GM12873 (cell line): Measurements from ENCODE around the gene CDC16.

ENCODE experiments used
- TF ChIP-seq, protein P1 (sequence below): IDR thresholded peaks from 2 replicates; pipeline ENCODE4 v1.5.1; 2012; ENCODE audit warnings: low read depth, mild to moderate bottlenecking, moderate library complexity, low read length, control low read depth; ENCODE audit not compliant: insufficient read depth; ENCODE audit errors: missing control alignments

Gene CDC16

DNA sequence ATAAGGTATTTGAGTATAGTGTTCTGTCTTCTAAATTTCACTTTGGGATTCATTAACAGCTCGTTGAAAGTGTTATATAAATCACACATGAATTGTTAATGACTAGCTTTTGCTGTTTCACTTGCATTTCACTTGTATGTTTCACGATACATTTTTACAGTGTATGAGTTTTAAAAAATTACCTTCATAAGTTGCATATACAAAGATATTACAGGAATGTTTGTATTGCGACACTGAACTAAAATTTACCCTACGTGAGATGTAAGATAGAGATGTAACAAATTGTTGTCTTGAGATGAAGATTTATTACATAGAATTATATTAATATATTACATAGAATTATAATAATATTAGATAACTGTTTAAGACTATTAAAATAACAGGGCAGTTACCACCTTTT, 1.5 kb downstream of the CDC16 start:
- TF ChIP-seq, protein P1, sequence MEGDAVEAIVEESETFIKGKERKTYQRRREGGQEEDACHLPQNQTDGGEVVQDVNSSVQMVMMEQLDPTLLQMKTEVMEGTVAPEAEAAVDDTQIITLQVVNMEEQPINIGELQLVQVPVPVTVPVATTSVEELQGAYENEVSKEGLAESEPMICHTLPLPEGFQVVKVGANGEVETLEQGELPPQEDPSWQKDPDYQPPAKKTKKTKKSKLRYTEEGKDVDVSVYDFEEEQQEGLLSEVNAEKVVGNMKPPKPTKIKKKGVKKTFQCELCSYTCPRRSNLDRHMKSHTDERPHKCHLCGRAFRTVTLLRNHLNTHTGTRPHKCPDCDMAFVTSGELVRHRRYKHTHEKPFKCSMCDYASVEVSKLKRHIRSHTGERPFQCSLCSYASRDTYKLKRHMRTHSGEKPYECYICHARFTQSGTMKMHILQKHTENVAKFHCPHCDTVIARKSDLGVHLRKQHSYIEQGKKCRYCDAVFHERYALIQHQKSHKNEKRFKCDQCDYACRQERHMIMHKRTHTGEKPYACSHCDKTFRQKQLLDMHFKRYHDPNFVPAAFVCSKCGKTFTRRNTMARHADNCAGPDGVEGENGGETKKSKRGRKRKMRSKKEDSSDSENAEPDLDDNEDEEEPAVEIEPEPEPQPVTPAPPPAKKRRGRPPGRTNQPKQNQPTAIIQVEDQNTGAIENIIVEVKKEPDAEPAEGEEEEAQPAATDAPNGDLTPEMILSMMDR, result no peak

DNA sequence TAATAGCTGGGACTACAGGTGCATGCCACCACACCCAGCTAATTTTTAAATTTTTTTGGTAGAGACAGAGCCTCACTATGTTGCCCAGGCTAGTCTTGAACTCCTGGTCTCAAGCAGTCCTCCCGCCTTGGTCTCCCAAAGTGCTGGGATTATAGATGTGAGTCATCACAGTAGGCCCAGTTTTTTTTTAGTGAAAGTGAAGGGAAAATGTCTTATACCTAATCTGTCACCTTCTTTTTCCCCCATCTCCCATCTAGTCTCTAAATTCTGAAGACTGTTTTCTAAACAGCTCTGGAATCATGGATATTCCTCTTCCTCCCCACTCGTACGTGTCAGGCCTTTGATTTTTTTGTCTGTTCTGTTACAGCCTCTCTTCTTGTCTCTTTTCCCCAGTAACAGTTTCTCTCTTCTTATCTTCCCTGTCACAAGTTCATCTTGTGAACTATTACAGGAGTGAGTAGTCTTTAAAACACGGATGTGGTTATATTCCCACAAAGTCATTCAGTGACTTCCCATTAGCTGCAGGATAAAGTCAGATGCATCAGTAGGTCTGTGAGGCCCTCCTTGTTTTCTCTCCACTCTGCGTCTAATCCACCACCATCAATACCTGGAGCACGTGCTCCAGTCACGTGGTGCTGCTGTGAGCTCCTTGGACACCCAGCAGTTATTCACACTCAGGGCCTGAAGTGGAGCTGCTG, 2.9 kb downstream of the CDC16 start:
- TF ChIP-seq, protein P1, result no peak

DNA sequence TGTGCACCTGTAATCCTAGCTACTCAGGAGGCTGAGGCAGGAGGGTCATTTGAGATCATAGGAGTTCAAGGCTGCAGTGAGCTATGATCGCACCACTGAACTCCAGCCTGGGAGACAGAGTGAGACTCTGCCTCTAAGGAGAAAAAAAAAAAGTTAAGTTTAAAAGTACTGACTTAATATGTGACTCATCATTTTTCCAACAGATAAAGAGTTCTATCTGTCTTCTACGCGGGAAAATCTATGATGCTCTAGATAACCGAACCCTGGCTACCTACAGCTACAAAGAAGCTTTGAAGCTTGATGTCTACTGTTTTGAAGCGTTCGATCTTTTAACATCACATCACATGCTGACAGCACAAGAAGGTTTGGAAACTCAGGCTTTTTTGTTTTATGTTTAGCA, 7.2 kb downstream of the CDC16 start:
- TF ChIP-seq, protein P1, result no peak

DNA sequence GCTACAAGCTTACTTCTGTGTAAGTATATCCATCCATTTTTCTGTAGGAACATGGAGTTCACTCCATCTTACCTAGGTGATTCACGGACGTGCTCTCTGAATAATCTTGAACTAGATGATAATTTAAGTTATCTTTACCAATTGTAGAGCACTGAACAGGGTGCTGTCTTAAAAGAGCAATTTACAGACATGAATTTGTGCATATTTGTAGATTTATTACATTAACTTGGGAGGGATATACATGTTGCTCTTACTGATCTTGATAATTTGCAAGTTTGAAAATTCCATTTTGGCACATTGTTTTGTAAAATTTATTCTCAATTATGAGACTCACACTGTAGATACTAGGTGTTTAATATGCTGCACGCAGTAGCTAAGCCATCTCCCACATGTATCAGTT, 9.3 kb downstream of the CDC16 start:
- TF ChIP-seq, protein P1, result no peak

DNA sequence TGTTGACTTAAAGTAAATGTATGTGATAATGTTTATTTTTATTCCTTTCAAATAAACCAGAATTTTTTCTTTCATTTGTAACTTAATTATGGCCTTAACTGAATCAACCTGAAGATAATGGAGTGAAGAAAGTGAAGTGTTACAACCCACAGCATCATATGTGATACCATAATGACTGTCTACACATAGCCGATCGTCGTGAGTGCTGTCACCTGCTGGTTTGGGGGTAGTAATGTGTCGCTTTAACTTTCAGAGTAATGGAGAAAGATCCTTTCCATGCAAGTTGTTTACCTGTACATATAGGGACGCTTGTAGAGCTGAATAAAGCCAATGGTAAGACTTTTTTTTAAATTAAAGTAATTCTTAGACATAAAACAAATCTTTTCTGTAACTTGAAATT, 9.9 kb downstream of the CDC16 start:
- TF ChIP-seq, protein P1, result no peak

DNA sequence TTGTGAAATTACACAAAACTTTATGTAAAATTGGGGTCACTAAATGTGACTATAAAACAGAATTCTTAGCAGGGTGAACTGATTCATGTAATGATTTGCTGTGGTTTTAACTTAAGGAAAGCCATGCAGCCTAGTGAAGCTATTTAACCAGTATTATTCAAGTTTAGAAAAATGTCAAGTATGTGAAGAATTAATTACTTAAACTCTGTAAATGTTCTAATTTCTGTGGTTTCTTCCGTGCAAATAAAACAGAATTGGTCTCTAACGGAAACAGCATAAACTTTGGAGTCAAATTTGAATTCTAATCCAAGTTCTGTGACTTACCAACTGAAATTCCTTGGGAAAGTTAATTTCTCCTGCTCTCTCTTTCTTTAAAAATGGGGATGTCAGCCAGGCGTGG, 13.3 kb downstream of the CDC16 start:
- TF ChIP-seq, protein P1, result no peak

DNA sequence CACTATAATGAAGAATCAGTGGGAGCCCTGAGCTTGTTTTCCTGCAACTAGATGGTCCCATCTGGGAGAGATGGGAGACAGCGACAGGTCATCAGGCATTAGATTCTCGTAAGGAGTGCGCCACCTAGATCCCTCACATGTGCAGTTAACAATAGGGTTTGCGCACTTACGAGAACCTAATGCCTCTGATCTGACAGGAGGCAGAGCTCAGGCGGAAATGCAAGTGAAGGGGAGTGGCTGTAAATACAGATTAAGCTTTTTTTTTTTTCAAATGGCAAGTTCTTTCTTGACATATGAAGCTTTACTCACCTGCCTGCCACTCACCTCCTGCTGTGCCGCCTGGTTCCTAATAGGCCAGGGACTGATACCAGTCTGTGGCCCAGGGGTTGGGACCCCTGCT, 14.4 kb downstream of the CDC16 start:
- TF ChIP-seq, protein P1, result no peak
